A549 treated with AZD2906 at 1 μM for 4 hours (cell line): Measurements from ENCODE around the gene CLEC3B. TPM values are rescaled to one million over a fixed set of nuclear protein-coding genes. Genes with fewer than 3 reads are reported as not detected.

Experiments used
- total RNA-seq: library from RNA; stranded (reverse); fragments of 200-300 nt; extraction: Qiagen RNA extraction; gene quantifications from 5 replicates; pipeline ENCODE4 v1.2.3, GENCODE V29; 2022

The CLEC3B gene
- 0.14 to 0.19 TPM in 2 of 5 replicates, not detected in the others for total RNA-seq

GRCh38 chr3:45026038-45026437 lies at the start of gene CLEC3B:
Gene CLEC3B, plus strand, starts transcription at chr3:45026303. Its CDS starts 60 bp downstream, at chr3:45026363.

Other genes with a start within 250 kb of the CLEC3B start
- 8.1 to 12.5 TPM (median 11.9 TPM) in 5 replicates for gene TMEM42, start 164.4 kb upstream of the CLEC3B start, total RNA-seq
- 0.13 to 0.23 TPM (median 0.19 TPM) in 5 replicates for gene TGM4, start 151.7 kb upstream of the CLEC3B start, total RNA-seq
- gene ZDHHC3, start 50.1 kb upstream of the CLEC3B start, total RNA-seq: 39.6 to 46.9 TPM (median 44.4 TPM) in 5 replicates
- 44.7 to 48.0 TPM (median 46.4 TPM) in 5 replicates for gene EXOSC7, start 50.1 kb upstream of the CLEC3B start, total RNA-seq
- gene CDCP1, start 120.1 kb downstream of the CLEC3B start, total RNA-seq: 6.5 to 8.4 TPM (median 6.6 TPM) in 5 replicates
- 6.3 to 11.3 TPM (median 10.0 TPM) in 5 replicates for gene TMEM158, start 200.0 kb downstream of the CLEC3B start, total RNA-seq